Islet precursor cell (in vitro differentiated cells): Measurements from ENCODE around the gene COL8A2.
"Not testable (repeated sequence)": the region's sequence is repeated elsewhere in the genome, so short reads cannot be mapped to it uniquely, and the experiment has no call there.

Experiments used
- DNase-seq: peaks from one replicate; pipeline ENCODE4 v3.0.0-alpha.2; 2018

COL8A2 gene

GRCh38 chr1:36125129-36125991, at the start of gene COL8A2:
Gene COL8A2 (minus strand): TSS chr1:36125222. CDS start chr1:36100242, 24,980 bp downstream.
- no peak for DNase-seq

- no peak for DNase-seq
Measured at GRCh38 chr1:36174713-36175112, 49.7 kb upstream of the COL8A2 start.

GRCh38 chr1:36172983-36173382, 48.0 kb upstream of the COL8A2 start:
- DNase-seq = no peak

GRCh38 chr1:36172017-36172747, 47.2 kb upstream of the COL8A2 start:
- DNase-seq = no peak

- no peak for DNase-seq
Measured at GRCh38 chr1:36170643-36171412, 45.8 kb upstream of the COL8A2 start.

GRCh38 chr1:36168514-36168913, 43.5 kb upstream of the COL8A2 start:
- DNase-seq = no peak

- no peak for DNase-seq
Measured at GRCh38 chr1:36166938-36167905, 42.2 kb upstream of the COL8A2 start.

GRCh38 chr1:36166136-36166535, 41.1 kb upstream of the COL8A2 start:
- no peak for DNase-seq

- no peak for DNase-seq
Measured at GRCh38 chr1:36165145-36165544, 40.1 kb upstream of the COL8A2 start.

GRCh38 chr1:36164361-36164760, 39.3 kb upstream of the COL8A2 start:
- no peak for DNase-seq

- no peak for DNase-seq
Measured at GRCh38 chr1:36163426-36163825, 38.4 kb upstream of the COL8A2 start.

- DNase-seq = no peak
Measured at GRCh38 chr1:36162680-36163239, 37.7 kb upstream of the COL8A2 start.

GRCh38 chr1:36161641-36162531, 36.9 kb upstream of the COL8A2 start:
- DNase-seq = peak; percentile 90

GRCh38 chr1:36160949-36161485, 36.0 kb upstream of the COL8A2 start:
- peak; percentile 75 for DNase-seq

- no peak for DNase-seq
Measured at GRCh38 chr1:36160388-36160948, 35.4 kb upstream of the COL8A2 start.

GRCh38 chr1:36159614-36160387, 34.8 kb upstream of the COL8A2 start:
- no peak for DNase-seq

- DNase-seq = not testable (repeated sequence)
Measured at GRCh38 chr1:36158827-36159252, 33.8 kb upstream of the COL8A2 start.

- DNase-seq = no peak
Measured at GRCh38 chr1:36157973-36158826, 33.2 kb upstream of the COL8A2 start.
